ENCODE measurements around the gene CRAMP1. TPM values are rescaled to one million over a fixed set of nuclear protein-coding genes. Genes with fewer than 3 reads are reported as not detected.

The CRAMP1 gene
- total and polyA plus RNA-seq, 2 donors (not counting 3 experiments of a cell fraction or from before 2014, with no cell fraction given), result 21.5 to 30.8 TPM

DNA sequence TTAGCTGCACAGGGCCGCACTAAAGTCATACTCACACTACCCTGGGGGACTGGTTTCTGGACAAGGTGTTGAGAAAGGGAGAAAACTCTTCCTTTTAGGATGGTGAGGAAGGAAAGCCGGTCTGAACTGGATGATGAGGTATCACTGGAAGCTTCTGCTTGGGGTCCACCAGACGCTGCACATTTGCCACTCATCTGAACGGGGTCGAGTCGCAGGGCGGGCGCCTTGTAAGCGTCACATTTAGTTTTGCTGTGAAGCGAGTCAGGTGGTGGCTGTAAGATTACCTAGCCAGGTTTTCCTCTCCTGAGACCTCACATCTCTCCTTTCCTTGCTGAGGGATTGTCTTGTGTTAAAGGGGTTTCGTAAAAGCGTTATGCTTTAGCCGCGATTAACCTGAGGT, 68.2 kb downstream of the CRAMP1 start:
- no TSS peak for BruUV-seq (replicated peaks)
- dilution Hi-C loops (cut with MboI; ENCODE audit: extremely low pct_ligation_motif_present, low sequenced_read_pairs) (no loop called here), intact Hi-C loops (cut with micrococcal nuclease) (no loop called here)
- Histone ChIP-seq H3K4me1 (ENCODE audit: control insufficient read depth, extremely low read depth, insufficient read depth, low read length) (peaks cover 5% of the 10 kb centered on the region), H3K79me2 (ENCODE audit: control insufficient read depth, insufficient read depth, low read length) (peaks cover 57% of the 10 kb centered on the region), H3K4me2 (ENCODE audit: insufficient read depth, low read length) (no peak overlapping the region), H3K27me3 (ENCODE audit: control insufficient read depth in 2 of 2, insufficient read depth in 2 of 2, low read length in 2 of 2) (no peaks in the 10 kb centered on the region), H3K4me3 (replicated peaks in 1 of 3; ENCODE audit: insufficient read depth in 1 of 3, low read depth in 1 of 3, low read length in 3 of 3) (no peak overlapping the region), H3K36me3 (ENCODE audit: control insufficient read depth in 2 of 2, extremely low read depth in 1 of 2, insufficient read depth in 2 of 2, low read length in 2 of 2) (peaks cover 2 to 8% of the 10 kb centered on the region in 2 experiments), H3K27ac (ENCODE audit: insufficient read depth, low read depth, low read length) (no peak overlapping the region), H3K9me3 (replicated peaks; ENCODE audit: control insufficient read depth, insufficient read depth, low read length) (no peaks in the 10 kb centered on the region), H4K20me1 (replicated peaks; ENCODE audit: control insufficient read depth, extremely low read depth, insufficient read depth, low read length) (no peaks in the 10 kb centered on the region), H2AFZ (ENCODE audit: low read depth, low read length) (no peak overlapping the region), H3K9me1 (replicated peaks; ENCODE audit: control insufficient read depth, extremely low read depth, insufficient read depth, low read length) (no peaks in the 10 kb centered on the region), H3K9ac (replicated peaks; ENCODE audit: extremely low read depth, insufficient read depth, low read length) (no peak overlapping the region)
- FAIRE-seq (no peak), DNase-seq (ENCODE audit: low read depth, low spot score) (no peak)
- ChIA-PET POLR2A (no interaction called here), CTCF (interaction anchor here (1.2 kb wide), 1 partner anchor 25 kb away, joined by 3 read pairs; no protein-coding TSS in a partner anchor)
- TF ChIP-seq MYC (IDR thresholded peaks at IDR 0.05; ENCODE audit: low read depth, low read length) (no peak), GATA2 (IDR thresholded peaks at IDR 0.05; ENCODE audit: insufficient read depth, insufficient read length, low read depth, low read length) (no peak), POLR2AphosphoS5 (IDR thresholded peaks at IDR 0.05; ENCODE audit: insufficient read depth, low read depth, low read length) (no peak), POLR2A (IDR thresholded peaks at IDR 0.05; ENCODE audit: low read depth, low read length) (no peak), FOS (IDR thresholded peaks at IDR 0.05; ENCODE audit: borderline replicate concordance, insufficient read depth, low read length) (no peak), JUN (IDR thresholded peaks at IDR 0.05; ENCODE audit: borderline replicate concordance, insufficient read depth, insufficient read length, low read depth) (no peak), EZH2 (IDR thresholded peaks at IDR 0.05; ENCODE audit: borderline replicate concordance, low read depth, low read length, severe bottlenecking) (no peak)
- TF ChIP-seq, protein P1, sequence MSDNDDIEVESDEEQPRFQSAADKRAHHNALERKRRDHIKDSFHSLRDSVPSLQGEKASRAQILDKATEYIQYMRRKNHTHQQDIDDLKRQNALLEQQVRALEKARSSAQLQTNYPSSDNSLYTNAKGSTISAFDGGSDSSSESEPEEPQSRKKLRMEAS (IDR thresholded peaks at IDR 0.05; ENCODE audit: insufficient read depth, insufficient read length), result no peak
- TF ChIP-seq, protein P2, sequence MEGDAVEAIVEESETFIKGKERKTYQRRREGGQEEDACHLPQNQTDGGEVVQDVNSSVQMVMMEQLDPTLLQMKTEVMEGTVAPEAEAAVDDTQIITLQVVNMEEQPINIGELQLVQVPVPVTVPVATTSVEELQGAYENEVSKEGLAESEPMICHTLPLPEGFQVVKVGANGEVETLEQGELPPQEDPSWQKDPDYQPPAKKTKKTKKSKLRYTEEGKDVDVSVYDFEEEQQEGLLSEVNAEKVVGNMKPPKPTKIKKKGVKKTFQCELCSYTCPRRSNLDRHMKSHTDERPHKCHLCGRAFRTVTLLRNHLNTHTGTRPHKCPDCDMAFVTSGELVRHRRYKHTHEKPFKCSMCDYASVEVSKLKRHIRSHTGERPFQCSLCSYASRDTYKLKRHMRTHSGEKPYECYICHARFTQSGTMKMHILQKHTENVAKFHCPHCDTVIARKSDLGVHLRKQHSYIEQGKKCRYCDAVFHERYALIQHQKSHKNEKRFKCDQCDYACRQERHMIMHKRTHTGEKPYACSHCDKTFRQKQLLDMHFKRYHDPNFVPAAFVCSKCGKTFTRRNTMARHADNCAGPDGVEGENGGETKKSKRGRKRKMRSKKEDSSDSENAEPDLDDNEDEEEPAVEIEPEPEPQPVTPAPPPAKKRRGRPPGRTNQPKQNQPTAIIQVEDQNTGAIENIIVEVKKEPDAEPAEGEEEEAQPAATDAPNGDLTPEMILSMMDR (IDR thresholded peaks at IDR 0.05; ENCODE audit: extremely low read depth in 1 of 2, insufficient read depth in 1 of 2, low read depth in 1 of 2, low read length in 2 of 2), result no peak
